ENCODE results near the gene MICALL1.

DNA sequence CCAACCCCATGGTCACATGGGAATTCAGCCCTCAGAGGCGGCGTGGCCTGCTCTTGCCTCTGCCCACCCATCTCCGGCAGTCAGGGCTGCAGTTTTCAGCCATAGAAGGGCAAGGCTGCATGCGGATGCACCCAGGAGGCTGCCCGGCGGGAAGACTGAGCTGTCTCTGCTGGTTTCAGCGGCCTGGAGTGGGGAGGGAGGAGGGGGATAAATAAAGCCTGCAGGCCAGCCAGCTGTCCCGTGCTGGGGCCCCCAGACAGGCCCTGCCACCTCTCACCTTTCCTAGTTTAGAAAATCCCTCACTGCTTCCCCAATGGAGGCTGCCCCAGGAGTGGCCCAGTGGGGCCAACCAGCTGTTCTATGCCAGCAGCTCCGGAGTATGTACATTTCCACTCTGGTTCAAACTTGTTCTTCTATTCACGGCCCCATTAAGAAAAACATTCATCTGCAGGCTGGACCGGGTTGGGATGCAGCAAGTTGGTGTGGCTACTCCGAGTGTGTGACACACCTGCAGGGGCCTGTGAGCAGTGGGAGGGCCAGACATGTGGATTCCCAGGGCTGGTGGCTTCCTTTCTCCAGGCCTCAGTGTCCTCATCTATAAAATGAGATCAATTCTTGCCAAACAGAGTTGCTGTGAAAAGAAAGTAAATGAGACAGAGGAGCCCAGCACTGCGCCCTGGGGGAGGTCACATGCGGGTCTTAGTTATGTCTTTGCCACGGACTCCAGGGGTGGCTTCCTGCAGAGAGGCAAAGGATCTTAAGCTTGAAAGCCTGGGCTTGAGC is 5.0 kb downstream of the MICALL1 start:
- TF ChIP-seq MAX (CRISPR knock-in tag; IDR thresholded peaks at IDR 0.05) (no peak), CTCF (IDR thresholded peaks at IDR 0.05) (no peak), ETV6 (CRISPR knock-in tag; IDR thresholded peaks at IDR 0.05) (no peak), ZNF121 (CRISPR knock-in tag; IDR thresholded peaks at IDR 0.05) (no peak), E2F5 (CRISPR knock-in tag; IDR thresholded peaks at IDR 0.05) (no peak), ZBTB21 (CRISPR knock-in tag; IDR thresholded peaks at IDR 0.05; ENCODE audit: borderline replicate concordance) (no peak)
- TF ChIP-seq, protein P1, sequence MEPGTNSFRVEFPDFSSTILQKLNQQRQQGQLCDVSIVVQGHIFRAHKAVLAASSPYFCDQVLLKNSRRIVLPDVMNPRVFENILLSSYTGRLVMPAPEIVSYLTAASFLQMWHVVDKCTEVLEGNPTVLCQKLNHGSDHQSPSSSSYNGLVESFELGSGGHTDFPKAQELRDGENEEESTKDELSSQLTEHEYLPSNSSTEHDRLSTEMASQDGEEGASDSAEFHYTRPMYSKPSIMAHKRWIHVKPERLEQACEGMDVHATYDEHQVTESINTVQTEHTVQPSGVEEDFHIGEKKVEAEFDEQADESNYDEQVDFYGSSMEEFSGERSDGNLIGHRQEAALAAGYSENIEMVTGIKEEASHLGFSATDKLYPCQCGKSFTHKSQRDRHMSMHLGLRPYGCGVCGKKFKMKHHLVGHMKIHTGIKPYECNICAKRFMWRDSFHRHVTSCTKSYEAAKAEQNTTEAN (CRISPR knock-in tag; IDR thresholded peaks at IDR 0.05), result no peak

Data from WTC11 (cell line).